Measurements from ENCODE around the gene CYP19A1. TPM values are rescaled to one million over a fixed set of nuclear protein-coding genes. Genes with fewer than 3 reads are reported as not detected.

Gene CYP19A1
- polyA plus RNA-seq, 1 of the 3 experiments (the other 2 are of a cell fraction): 0.03 TPM

DNA sequence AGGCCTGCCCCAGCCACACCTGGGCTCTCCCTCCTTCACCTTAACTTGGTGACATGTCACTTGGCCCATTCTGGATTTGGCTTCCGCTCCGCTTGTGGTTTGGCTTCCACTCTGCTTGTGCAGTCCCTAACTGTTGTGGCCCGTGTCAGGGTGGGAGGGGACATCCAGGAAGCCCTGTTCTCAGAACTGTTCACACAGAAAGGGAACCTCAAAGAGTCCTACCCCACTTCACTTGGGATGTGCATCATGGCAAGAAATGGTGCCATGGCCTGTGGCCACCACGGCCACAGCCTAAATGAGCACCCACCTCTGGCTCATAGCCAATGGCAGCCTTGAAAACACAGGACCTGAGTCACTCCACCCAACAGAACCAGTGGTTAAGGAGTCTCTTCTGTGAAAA is 63.4 kb downstream of the CYP19A1 start:
- Histone ChIP-seq H3K9me3 (no peaks in the 10 kb centered on the region), H3K9me2 (no peaks in the 10 kb centered on the region), H2AFZ (ENCODE audit: low read depth) (no peak overlapping the region), H3K9ac (no peak overlapping the region), H3F3A (replicated peaks; ENCODE audit: insufficient read depth) (no peaks in the 10 kb centered on the region), H3K4me2 (no peak overlapping the region), H3K36me3 (replicated peaks in 1 of 2; ENCODE audit: control insufficient read depth in 1 of 2, insufficient read depth in 2 of 2, low read length in 1 of 2) (no peaks in the 10 kb centered on the region), H3K4me3 (ENCODE audit: low read depth in 2 of 2, low read length in 1 of 2) (no peak overlapping the region), H3K27ac (ENCODE audit: low read depth in 2 of 2, low read length in 1 of 2) (no peak overlapping the region), H4K20me1 (ENCODE audit: insufficient read depth) (no peaks in the 10 kb centered on the region), H3K4me1 (ENCODE audit: control insufficient read depth in 1 of 2, insufficient read depth in 2 of 2, low read depth in 1 of 2, low read length in 1 of 2) (no peaks in the 10 kb centered on the region), H3K27me3 (ENCODE audit: insufficient read depth) (peaks cover 27% of the 10 kb centered on the region; the same call in 1 of the 2 replicates), H3K79me2 (ENCODE audit: insufficient read depth) (no peaks in the 10 kb centered on the region)
- ChIA-PET POLR2A (no interaction called here), CTCF (interaction anchor here (0.9 to 1.7 kb wide), 2 partner anchors 11 to 12 kb away, joined by 3 read pairs; no protein-coding TSS in a partner anchor)
- 55% methylated on average over 4 of the region's 4 CpGs for WGBS (ENCODE audit: low lambda C conversion rate)
- no peak for TF ChIP-seq RAD21 (IDR thresholded peaks at IDR 0.05; ENCODE audit: low read length)
- TF ChIP-seq, protein P1, sequence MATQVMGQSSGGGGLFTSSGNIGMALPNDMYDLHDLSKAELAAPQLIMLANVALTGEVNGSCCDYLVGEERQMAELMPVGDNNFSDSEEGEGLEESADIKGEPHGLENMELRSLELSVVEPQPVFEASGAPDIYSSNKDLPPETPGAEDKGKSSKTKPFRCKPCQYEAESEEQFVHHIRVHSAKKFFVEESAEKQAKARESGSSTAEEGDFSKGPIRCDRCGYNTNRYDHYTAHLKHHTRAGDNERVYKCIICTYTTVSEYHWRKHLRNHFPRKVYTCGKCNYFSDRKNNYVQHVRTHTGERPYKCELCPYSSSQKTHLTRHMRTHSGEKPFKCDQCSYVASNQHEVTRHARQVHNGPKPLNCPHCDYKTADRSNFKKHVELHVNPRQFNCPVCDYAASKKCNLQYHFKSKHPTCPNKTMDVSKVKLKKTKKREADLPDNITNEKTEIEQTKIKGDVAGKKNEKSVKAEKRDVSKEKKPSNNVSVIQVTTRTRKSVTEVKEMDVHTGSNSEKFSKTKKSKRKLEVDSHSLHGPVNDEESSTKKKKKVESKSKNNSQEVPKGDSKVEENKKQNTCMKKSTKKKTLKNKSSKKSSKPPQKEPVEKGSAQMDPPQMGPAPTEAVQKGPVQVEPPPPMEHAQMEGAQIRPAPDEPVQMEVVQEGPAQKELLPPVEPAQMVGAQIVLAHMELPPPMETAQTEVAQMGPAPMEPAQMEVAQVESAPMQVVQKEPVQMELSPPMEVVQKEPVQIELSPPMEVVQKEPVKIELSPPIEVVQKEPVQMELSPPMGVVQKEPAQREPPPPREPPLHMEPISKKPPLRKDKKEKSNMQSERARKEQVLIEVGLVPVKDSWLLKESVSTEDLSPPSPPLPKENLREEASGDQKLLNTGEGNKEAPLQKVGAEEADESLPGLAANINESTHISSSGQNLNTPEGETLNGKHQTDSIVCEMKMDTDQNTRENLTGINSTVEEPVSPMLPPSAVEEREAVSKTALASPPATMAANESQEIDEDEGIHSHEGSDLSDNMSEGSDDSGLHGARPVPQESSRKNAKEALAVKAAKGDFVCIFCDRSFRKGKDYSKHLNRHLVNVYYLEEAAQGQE (IDR thresholded peaks at IDR 0.05; ENCODE audit: low read depth, low read length): no peak
- no peak for DNase-seq

GRCh38 chr15:51270706-51271105 is 67.7 kb downstream of the CYP19A1 start:
- H3K36me3 ChIP-seq (replicated peaks in 1 of 2; ENCODE audit: control insufficient read depth in 1 of 2, insufficient read depth in 2 of 2, low read length in 1 of 2): no peaks in the 10 kb centered on the region
- no peak overlapping the region for H3K4me2 ChIP-seq
- WGBS (ENCODE audit: low lambda C conversion rate): 35% methylated on average over 6 of the region's 6 CpGs
- H3K9ac ChIP-seq: no peak overlapping the region
- no peaks in the 10 kb centered on the region for H3K9me3 ChIP-seq
- POLR2A ChIA-PET: no interaction called here
- no peaks in the 10 kb centered on the region for H3K9me2 ChIP-seq
- H3K27me3 ChIP-seq (ENCODE audit: insufficient read depth): peaks cover 29% of the 10 kb centered on the region; the same call in 1 of the 2 replicates
- no peak overlapping the region for H3K4me3 ChIP-seq (ENCODE audit: low read depth in 2 of 2, low read length in 1 of 2)
- H3F3A ChIP-seq (replicated peaks; ENCODE audit: insufficient read depth): no peaks in the 10 kb centered on the region
- no peaks in the 10 kb centered on the region for H3K79me2 ChIP-seq (ENCODE audit: insufficient read depth)
- TF ChIP-seq, protein P2, sequence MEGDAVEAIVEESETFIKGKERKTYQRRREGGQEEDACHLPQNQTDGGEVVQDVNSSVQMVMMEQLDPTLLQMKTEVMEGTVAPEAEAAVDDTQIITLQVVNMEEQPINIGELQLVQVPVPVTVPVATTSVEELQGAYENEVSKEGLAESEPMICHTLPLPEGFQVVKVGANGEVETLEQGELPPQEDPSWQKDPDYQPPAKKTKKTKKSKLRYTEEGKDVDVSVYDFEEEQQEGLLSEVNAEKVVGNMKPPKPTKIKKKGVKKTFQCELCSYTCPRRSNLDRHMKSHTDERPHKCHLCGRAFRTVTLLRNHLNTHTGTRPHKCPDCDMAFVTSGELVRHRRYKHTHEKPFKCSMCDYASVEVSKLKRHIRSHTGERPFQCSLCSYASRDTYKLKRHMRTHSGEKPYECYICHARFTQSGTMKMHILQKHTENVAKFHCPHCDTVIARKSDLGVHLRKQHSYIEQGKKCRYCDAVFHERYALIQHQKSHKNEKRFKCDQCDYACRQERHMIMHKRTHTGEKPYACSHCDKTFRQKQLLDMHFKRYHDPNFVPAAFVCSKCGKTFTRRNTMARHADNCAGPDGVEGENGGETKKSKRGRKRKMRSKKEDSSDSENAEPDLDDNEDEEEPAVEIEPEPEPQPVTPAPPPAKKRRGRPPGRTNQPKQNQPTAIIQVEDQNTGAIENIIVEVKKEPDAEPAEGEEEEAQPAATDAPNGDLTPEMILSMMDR (IDR thresholded peaks at IDR 0.05): no peak
- no peak for TF ChIP-seq TCF12 (IDR thresholded peaks at IDR 0.05)
- TF ChIP-seq YY1 (IDR thresholded peaks at IDR 0.05; ENCODE audit: low read depth): no peak
- TF ChIP-seq JUND (IDR thresholded peaks at IDR 0.05): no peak
- TF ChIP-seq, protein P3, sequence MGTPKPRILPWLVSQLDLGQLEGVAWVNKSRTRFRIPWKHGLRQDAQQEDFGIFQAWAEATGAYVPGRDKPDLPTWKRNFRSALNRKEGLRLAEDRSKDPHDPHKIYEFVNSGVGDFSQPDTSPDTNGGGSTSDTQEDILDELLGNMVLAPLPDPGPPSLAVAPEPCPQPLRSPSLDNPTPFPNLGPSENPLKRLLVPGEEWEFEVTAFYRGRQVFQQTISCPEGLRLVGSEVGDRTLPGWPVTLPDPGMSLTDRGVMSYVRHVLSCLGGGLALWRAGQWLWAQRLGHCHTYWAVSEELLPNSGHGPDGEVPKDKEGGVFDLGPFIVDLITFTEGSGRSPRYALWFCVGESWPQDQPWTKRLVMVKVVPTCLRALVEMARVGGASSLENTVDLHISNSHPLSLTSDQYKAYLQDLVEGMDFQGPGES (IDR thresholded peaks at IDR 0.05; ENCODE audit: low read depth, low read length): no peak
- TF ChIP-seq, protein P1 (IDR thresholded peaks at IDR 0.05; ENCODE audit: low read depth, low read length): no peak
- TF ChIP-seq ELF1 (IDR thresholded peaks at IDR 0.05): no peak
- TF ChIP-seq RXRA (IDR thresholded peaks at IDR 0.05; ENCODE audit: borderline replicate concordance, low read depth): no peak
- TF ChIP-seq SIN3A (IDR thresholded peaks at IDR 0.05; ENCODE audit: borderline replicate concordance, low read depth, low read length): no peak
- TF ChIP-seq EZH2phosphoT487 (IDR thresholded peaks at IDR 0.05; ENCODE audit: borderline replicate concordance, low read depth): no peak
- no peak for TF ChIP-seq FOXJ3 (CRISPR knock-in tag; IDR thresholded peaks at IDR 0.05)
- TF ChIP-seq FOXM1 (IDR thresholded peaks at IDR 0.05; ENCODE audit: low read depth): no peak
- H3K27ac ChIP-seq (ENCODE audit: low read depth in 2 of 2, low read length in 1 of 2): no peak overlapping the region
- no peak overlapping the region for H2AFZ ChIP-seq (ENCODE audit: low read depth)
- H3K4me1 ChIP-seq (ENCODE audit: control insufficient read depth in 1 of 2, insufficient read depth in 2 of 2, low read depth in 1 of 2, low read length in 1 of 2): no peaks in the 10 kb centered on the region
- CTCF ChIA-PET: interaction anchor here (0.9 kb wide), 1 partner anchor 117 kb away, joined by 4 read pairs; no protein-coding TSS in a partner anchor
- DNase-seq: no peak
- no peaks in the 10 kb centered on the region for H4K20me1 ChIP-seq (ENCODE audit: insufficient read depth)

Data from SK-N-SH (cell line).